Activated naive CD8-positive, alpha-beta T cell treated with anti-CD3 and anti-CD28 coated beads for 36 hours (primary cell): ENCODE data around the gene PDE11A. TPM values are rescaled to one million over a fixed set of nuclear protein-coding genes. Genes with fewer than 3 reads are reported as not detected.

Experiments
- DNase-seq: peaks from one replicate; pipeline ENCODE4 v3.0.0; 2021
- H3K27ac Mint-ChIP-seq: one replicate; pipeline ENCODE4 v1.8.0; 2022; ENCODE audit warnings: mild to moderate bottlenecking, moderate library complexity, mixed read lengths
- H3K27me3 Mint-ChIP-seq: one replicate; pipeline ENCODE4 v1.8.0; 2022; ENCODE audit warnings: mild to moderate bottlenecking, mixed read lengths
- H3K36me3 Mint-ChIP-seq: one replicate; pipeline ENCODE4 v1.8.0; 2021; ENCODE audit warnings: mild to moderate bottlenecking, mixed read lengths
- H3K4me1 Mint-ChIP-seq: one replicate; pipeline ENCODE4 v1.8.0; 2021; ENCODE audit warnings: mixed read lengths
- H3K4me3 Mint-ChIP-seq: one replicate; pipeline ENCODE4 v1.8.0; 2022; ENCODE audit warnings: mild to moderate bottlenecking, moderate library complexity, mixed read lengths
- H3K9me3 Mint-ChIP-seq: one replicate; pipeline ENCODE4 v1.8.0; 2022; ENCODE audit warnings: mixed read lengths
- total RNA-seq, 2 experiments: library from RNA; stranded (reverse); gene quantifications; one replicate each; pipeline ENCODE4 v1.2.3, GENCODE V29; 2021

Gene PDE11A
- total RNA-seq, 2 experiments from 2014 or later, result 0.10 TPM; not detected in 1

GRCh38 chr2:177897278-177897677 is 175.3 kb downstream of the PDE11A start:
- Mint-ChIP-seq H3K27me3 (no peaks in the 10 kb centered on the region), H3K27ac (no peak overlapping the region), H3K4me1 (no peaks in the 10 kb centered on the region), H3K36me3 (no peaks in the 10 kb centered on the region), H3K9me3 (no peaks in the 10 kb centered on the region), H3K4me3 (no peak overlapping the region)
- DNase-seq, result no peak

- H3K4me3 Mint-ChIP-seq, result no peak overlapping the region
- DNase-seq, result no peak
- no peaks in the 10 kb centered on the region for H3K36me3 Mint-ChIP-seq
- no peak overlapping the region for H3K27ac Mint-ChIP-seq
- H3K4me1 Mint-ChIP-seq, result no peaks in the 10 kb centered on the region
- H3K9me3 Mint-ChIP-seq, result no peaks in the 10 kb centered on the region
- peaks cover 3% of the 10 kb centered on the region for H3K27me3 Mint-ChIP-seq
Measured at GRCh38 chr2:177896587-177896986, 176.0 kb downstream of the PDE11A start.

- H3K9me3 Mint-ChIP-seq, result no peaks in the 10 kb centered on the region
- H3K27me3 Mint-ChIP-seq, result peaks cover 6% of the 10 kb centered on the region
- DNase-seq, result no peak
- H3K36me3 Mint-ChIP-seq, result no peaks in the 10 kb centered on the region
- H3K4me3 Mint-ChIP-seq, result no peak overlapping the region
- no peaks in the 10 kb centered on the region for H3K4me1 Mint-ChIP-seq
- no peak overlapping the region for H3K27ac Mint-ChIP-seq
Measured at GRCh38 chr2:177894546-177894945, 178.0 kb downstream of the PDE11A start.

- H3K9me3 Mint-ChIP-seq, result no peaks in the 10 kb centered on the region
- DNase-seq, result no peak
- no peak overlapping the region for H3K27ac Mint-ChIP-seq
- peaks cover 6% of the 10 kb centered on the region for H3K27me3 Mint-ChIP-seq
- no peak overlapping the region for H3K4me3 Mint-ChIP-seq
- H3K36me3 Mint-ChIP-seq, result no peaks in the 10 kb centered on the region
- no peaks in the 10 kb centered on the region for H3K4me1 Mint-ChIP-seq
Measured at GRCh38 chr2:177893880-177894279, 178.7 kb downstream of the PDE11A start.

- no peaks in the 10 kb centered on the region for H3K4me1 Mint-ChIP-seq
- no peaks in the 10 kb centered on the region for H3K36me3 Mint-ChIP-seq
- no peak overlapping the region for H3K4me3 Mint-ChIP-seq
- no peak overlapping the region for H3K27ac Mint-ChIP-seq
- peaks cover 6% of the 10 kb centered on the region for H3K27me3 Mint-ChIP-seq
- H3K9me3 Mint-ChIP-seq, result no peaks in the 10 kb centered on the region
- no peak for DNase-seq
Measured at GRCh38 chr2:177891533-177891932, 181.0 kb downstream of the PDE11A start.

- H3K4me3 Mint-ChIP-seq, result no peak overlapping the region
- H3K9me3 Mint-ChIP-seq, result no peaks in the 10 kb centered on the region
- H3K27ac Mint-ChIP-seq, result no peak overlapping the region
- DNase-seq, result no peak
- no peaks in the 10 kb centered on the region for H3K36me3 Mint-ChIP-seq
- no peaks in the 10 kb centered on the region for H3K4me1 Mint-ChIP-seq
- peaks cover 6% of the 10 kb centered on the region for H3K27me3 Mint-ChIP-seq
Measured at GRCh38 chr2:177889818-177890460, 182.6 kb downstream of the PDE11A start.

- Mint-ChIP-seq H3K4me3 (no peak overlapping the region), H3K27me3 (peaks cover 6% of the 10 kb centered on the region), H3K4me1 (no peaks in the 10 kb centered on the region), H3K27ac (no peak overlapping the region), H3K9me3 (no peaks in the 10 kb centered on the region), H3K36me3 (no peaks in the 10 kb centered on the region)
- no peak for DNase-seq
Measured at GRCh38 chr2:177888581-177888980, 184.0 kb downstream of the PDE11A start.

- Mint-ChIP-seq H3K27ac (no peak overlapping the region), H3K4me3 (no peak overlapping the region), H3K36me3 (no peaks in the 10 kb centered on the region), H3K27me3 (peaks cover 6% of the 10 kb centered on the region), H3K4me1 (no peaks in the 10 kb centered on the region), H3K9me3 (no peaks in the 10 kb centered on the region)
- no peak for DNase-seq
Measured at GRCh38 chr2:177887722-177888121, 184.9 kb downstream of the PDE11A start.

GRCh38 chr2:177886824-177887223 is 185.8 kb downstream of the PDE11A start:
- no peak for DNase-seq
- H3K27ac Mint-ChIP-seq, result no peak overlapping the region
- H3K27me3 Mint-ChIP-seq, result peaks cover 6% of the 10 kb centered on the region
- no peak overlapping the region for H3K4me3 Mint-ChIP-seq
- H3K36me3 Mint-ChIP-seq, result no peaks in the 10 kb centered on the region
- no peaks in the 10 kb centered on the region for H3K4me1 Mint-ChIP-seq
- no peaks in the 10 kb centered on the region for H3K9me3 Mint-ChIP-seq

- DNase-seq, result no peak
- H3K9me3 Mint-ChIP-seq, result no peaks in the 10 kb centered on the region
- H3K27me3 Mint-ChIP-seq, result no peaks in the 10 kb centered on the region
- H3K36me3 Mint-ChIP-seq, result no peaks in the 10 kb centered on the region
- no peak overlapping the region for H3K4me3 Mint-ChIP-seq
- no peak overlapping the region for H3K27ac Mint-ChIP-seq
- no peaks in the 10 kb centered on the region for H3K4me1 Mint-ChIP-seq
Measured at GRCh38 chr2:177885828-177886466, 186.6 kb downstream of the PDE11A start.

- Mint-ChIP-seq H3K4me1 (no peaks in the 10 kb centered on the region), H3K9me3 (peaks cover 2% of the 10 kb centered on the region)
Measured at GRCh38 chr2:177883177-177883576, 189.4 kb downstream of the PDE11A start.

GRCh38 chr2:177882501-177882900 is 190.1 kb downstream of the PDE11A start:
- no peak for DNase-seq

More at GRCh38 chr2:177883177-177883576, 189.4 kb downstream of the PDE11A start:
- no peak overlapping the region for H3K4me3 Mint-ChIP-seq
- H3K27ac Mint-ChIP-seq, result no peak overlapping the region
- DNase-seq, result no peak
- H3K27me3 Mint-ChIP-seq, result peaks cover 5% of the 10 kb centered on the region
- H3K36me3 Mint-ChIP-seq, result no peaks in the 10 kb centered on the region

GRCh38 chr2:177881921-177882320 is 190.7 kb downstream of the PDE11A start:
- Mint-ChIP-seq H3K27me3 (peaks cover 5% of the 10 kb centered on the region), H3K36me3 (no peaks in the 10 kb centered on the region), H3K4me1 (no peaks in the 10 kb centered on the region), H3K9me3 (peaks cover 2% of the 10 kb centered on the region), H3K4me3 (no peak overlapping the region), H3K27ac (no peak overlapping the region)
- DNase-seq, result no peak

More at GRCh38 chr2:177882501-177882900, 190.1 kb downstream of the PDE11A start:
- H3K9me3 Mint-ChIP-seq, result peaks cover 2% of the 10 kb centered on the region
- no peaks in the 10 kb centered on the region for H3K36me3 Mint-ChIP-seq
- no peaks in the 10 kb centered on the region for H3K4me1 Mint-ChIP-seq
- no peak overlapping the region for H3K4me3 Mint-ChIP-seq
- H3K27ac Mint-ChIP-seq, result no peak overlapping the region
- H3K27me3 Mint-ChIP-seq, result peaks cover 5% of the 10 kb centered on the region

GRCh38 chr2:177881008-177881747 is 191.4 kb downstream of the PDE11A start:
- DNase-seq, result no peak
- peaks cover 5% of the 10 kb centered on the region for H3K27me3 Mint-ChIP-seq
- H3K9me3 Mint-ChIP-seq, result peaks cover 2% of the 10 kb centered on the region
- no peaks in the 10 kb centered on the region for H3K36me3 Mint-ChIP-seq
- H3K27ac Mint-ChIP-seq, result no peak overlapping the region
- no peaks in the 10 kb centered on the region for H3K4me1 Mint-ChIP-seq
- H3K4me3 Mint-ChIP-seq, result no peak overlapping the region

- no peak for DNase-seq
- no peak overlapping the region for H3K27ac Mint-ChIP-seq
- no peaks in the 10 kb centered on the region for H3K4me1 Mint-ChIP-seq
- peaks cover 5% of the 10 kb centered on the region for H3K27me3 Mint-ChIP-seq
- H3K36me3 Mint-ChIP-seq, result no peaks in the 10 kb centered on the region
- peaks cover 2% of the 10 kb centered on the region for H3K9me3 Mint-ChIP-seq
- no peak overlapping the region for H3K4me3 Mint-ChIP-seq
Measured at GRCh38 chr2:177880285-177880684, 192.3 kb downstream of the PDE11A start.
